SK-N-SH treated with all-trans-retinoic acid at 6 μM for 48 hours (cell line): Measurements from ENCODE around the gene CLDN4.

Source experiments
- CREB5 ChIP-seq: fragments of 250-450 bp; sonication (Bioruptor Pico); IDR thresholded peaks from 2 replicates; pipeline ENCODE4 v1.5.1; 2020; ENCODE audit warnings: low read depth, mild to moderate bottlenecking, moderate library complexity
- CSDC2 ChIP-seq: fragments of 250-450 bp; sonication (Bioruptor Pico); IDR thresholded peaks from 2 replicates; pipeline ENCODE4 v1.5.0; 2020; ENCODE audit warnings: mild to moderate bottlenecking, moderate library complexity
- ESRRG ChIP-seq: fragments of 250-450 bp; sonication (Bioruptor Pico); IDR thresholded peaks from 2 replicates; pipeline ENCODE4 v1.6.1; 2021; ENCODE audit warnings: mild to moderate bottlenecking
- PPARA ChIP-seq: fragments of 250-450 bp; sonication (Bioruptor Pico); IDR thresholded peaks from 2 replicates; pipeline ENCODE4 v1.5.0; 2020; ENCODE audit warnings: mild to moderate bottlenecking, borderline replicate concordance
- RARB ChIP-seq: fragments of 250-450 bp; sonication (Bioruptor Pico); IDR thresholded peaks from 2 replicates; pipeline ENCODE4 v1.8.0; 2021; ENCODE audit warnings: mild to moderate bottlenecking, moderate library complexity
- TCF4 ChIP-seq: fragments of 250-450 bp; sonication (Bioruptor Pico); IDR thresholded peaks from 2 replicates; pipeline ENCODE4 v1.8.0; 2021; ENCODE audit warnings: mild to moderate bottlenecking, moderate library complexity, borderline replicate concordance
- TOX ChIP-seq: fragments of 250-450 bp; sonication (Bioruptor Pico); IDR thresholded peaks from 2 replicates; pipeline ENCODE4 v1.8.0; 2021; ENCODE audit warnings: mild to moderate bottlenecking, moderate library complexity, borderline replicate concordance
- ZC3H10 ChIP-seq: fragments of 250-450 bp; sonication (Bioruptor Pico); IDR thresholded peaks from 2 replicates; pipeline ENCODE4 v1.5.1; 2021; ENCODE audit warnings: mild to moderate bottlenecking, moderate library complexity
- ZFP30 ChIP-seq: fragments of 450-650 bp; formaldehyde crosslinking; IDR thresholded peaks from 2 replicates; pipeline ENCODE4 v1.5.0; 2022; ENCODE audit warnings: mild to moderate bottlenecking, moderate library complexity
- ZNF565 ChIP-seq: fragments of 450-650 bp; formaldehyde crosslinking; conservative IDR thresholded peaks from 2 replicates; pipeline ENCODE4 v1.5.0; 2020; ENCODE audit warnings: low read depth, mild to moderate bottlenecking, moderate library complexity
- ZNF70 ChIP-seq: fragments of 450-650 bp; formaldehyde crosslinking; IDR thresholded peaks from 2 replicates; pipeline ENCODE4 v1.5.0; 2020; ENCODE audit warnings: mild to moderate bottlenecking, moderate library complexity
- TF ChIP-seq, protein P1 (sequence below): fragments of 250-450 bp; sonication (Bioruptor Pico); IDR thresholded peaks from 2 replicates; pipeline ENCODE4 v1.8.0; 2020; ENCODE audit warnings: mild to moderate bottlenecking, moderate library complexity, borderline replicate concordance

DNA sequence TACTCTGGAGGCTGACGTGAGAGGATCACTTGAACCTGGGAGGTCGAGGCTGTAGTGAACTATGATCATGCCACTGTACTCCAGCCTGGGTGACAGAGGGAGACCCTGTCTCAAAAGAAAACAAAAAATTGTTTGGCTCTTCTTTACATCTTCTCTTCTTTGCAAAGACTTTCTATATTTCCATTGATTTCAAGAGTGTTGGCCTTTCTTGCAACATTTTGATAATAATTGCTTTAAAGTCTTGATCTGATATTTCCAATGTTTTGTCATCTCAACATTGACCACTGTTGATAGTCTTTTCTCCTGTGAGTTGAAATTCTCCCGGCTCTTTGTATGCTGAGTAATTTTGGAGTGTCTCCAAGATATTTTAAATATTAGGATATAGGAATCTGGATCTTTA is 17.8 kb upstream of the CLDN4 start:
- TF ChIP-seq TCF4 (CRISPR knock-in tag) = no peak
- TF ChIP-seq ZNF70 = no peak
- no peak for TF ChIP-seq RARB (CRISPR knock-in tag)
- TF ChIP-seq TOX (CRISPR knock-in tag) = no peak
- no peak for TF ChIP-seq ZC3H10 (CRISPR knock-in tag)
- TF ChIP-seq ZNF565 (CRISPR knock-in tag) = no peak
- no peak for TF ChIP-seq ESRRG (CRISPR knock-in tag)
- TF ChIP-seq, protein P1, sequence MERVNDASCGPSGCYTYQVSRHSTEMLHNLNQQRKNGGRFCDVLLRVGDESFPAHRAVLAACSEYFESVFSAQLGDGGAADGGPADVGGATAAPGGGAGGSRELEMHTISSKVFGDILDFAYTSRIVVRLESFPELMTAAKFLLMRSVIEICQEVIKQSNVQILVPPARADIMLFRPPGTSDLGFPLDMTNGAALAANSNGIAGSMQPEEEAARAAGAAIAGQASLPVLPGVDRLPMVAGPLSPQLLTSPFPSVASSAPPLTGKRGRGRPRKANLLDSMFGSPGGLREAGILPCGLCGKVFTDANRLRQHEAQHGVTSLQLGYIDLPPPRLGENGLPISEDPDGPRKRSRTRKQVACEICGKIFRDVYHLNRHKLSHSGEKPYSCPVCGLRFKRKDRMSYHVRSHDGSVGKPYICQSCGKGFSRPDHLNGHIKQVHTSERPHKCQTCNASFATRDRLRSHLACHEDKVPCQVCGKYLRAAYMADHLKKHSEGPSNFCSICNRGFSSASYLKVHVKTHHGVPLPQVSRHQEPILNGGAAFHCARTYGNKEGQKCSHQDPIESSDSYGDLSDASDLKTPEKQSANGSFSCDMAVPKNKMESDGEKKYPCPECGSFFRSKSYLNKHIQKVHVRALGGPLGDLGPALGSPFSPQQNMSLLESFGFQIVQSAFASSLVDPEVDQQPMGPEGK (CRISPR knock-in tag) = no peak
- no peak for TF ChIP-seq CSDC2 (CRISPR knock-in tag)
- TF ChIP-seq ZFP30 (CRISPR knock-in tag) = no peak
- no peak for TF ChIP-seq CREB5 (CRISPR knock-in tag)
- TF ChIP-seq PPARA = no peak
